Esophagus muscularis mucosa (tissue), 4 donors: ENCODE results near the gene CDH20. TPM values are rescaled to one million over a fixed set of nuclear protein-coding genes. Genes with fewer than 3 reads are reported as not detected.
"Not testable (repeated sequence)": the region's sequence is repeated elsewhere in the genome, so short reads cannot be mapped to it uniquely, and the experiment has no call there.

Source experiments
- DNase-seq: peaks from one replicate; pipeline ENCODE4 v3.0.0-alpha.2; 2017; ENCODE audit errors: extremely low spot score
- H3K27ac ChIP-seq, 4 donors: fragments of 200-600 bp; sonication (generic); replicated peaks in 1 of 4; 1 replicate in 3 of 4; 2 replicates in 1 of 4; pipeline ENCODE4 v1.5.1; 2016 to 2019; ENCODE audit warnings: mild to moderate bottlenecking in 1 of 4
- H3K27me3 ChIP-seq, 4 donors: fragments of 200-600 bp; sonication (generic); one replicate each; pipeline versions ENCODE4 v1.5.1 to v1.6.0; 2016 to 2019
- H3K36me3 ChIP-seq, 4 donors: fragments of 200-600 bp; sonication (generic); one replicate each; pipeline ENCODE4 v1.5.1; 2016 to 2019
- H3K4me1 ChIP-seq, 4 donors: fragments of 200-600 bp; sonication (generic); one replicate each; pipeline ENCODE4 v1.5.1; 2016 to 2019
- H3K4me3 ChIP-seq, 4 donors: fragments of 200-600 bp; sonication (generic); 1 replicate in 2 of 4; 2 replicates in 2 of 4; pipeline ENCODE4 v1.5.1; 2016 to 2019; ENCODE audit warnings: mild to moderate bottlenecking in 4 of 4, moderate library complexity in 1 of 4
- H3K9me3 ChIP-seq, 4 donors: fragments of 200-600 bp; sonication (generic); 1 replicate in 3 of 4; 2 replicates in 1 of 4; pipeline ENCODE4 v1.5.1; 2016 to 2019
- CTCF ChIP-seq, 3 experiments: fragments of 200-600 bp in 2 of 3; fragments of 450-650 bp in 1 of 3; sonication (generic) in 2 of 3; IDR thresholded peaks; one replicate each; pipeline ENCODE4 v1.5.1; 2017 to 2019; ENCODE audit warnings: antibody characterized with exemption in 3 of 3, mild to moderate bottlenecking in 2 of 3, moderate library complexity in 1 of 3
- EP300 ChIP-seq: sonication (generic); formaldehyde crosslinking; IDR thresholded peaks from one replicate; pipeline ENCODE4 v1.6.1; 2017; ENCODE audit warnings: antibody characterized with exemption
- POLR2A ChIP-seq: fragments of 450-650 bp; IDR thresholded peaks from one replicate; pipeline ENCODE4 v1.6.1; 2017; ENCODE audit warnings: antibody characterized with exemption, moderate library complexity, mild to moderate bottlenecking, low read depth
- POLR2AphosphoS5 ChIP-seq, 2 donors: sonication (generic); formaldehyde crosslinking; IDR thresholded peaks; one replicate each; pipeline ENCODE4 v1.6.1; 2017; ENCODE audit warnings: antibody characterized with exemption in 2 of 2
- WGBS: methylation state at CpG from one replicate; pipeline ENCODE4 v1.1.5; 2018; 5-methylcytosine and 5-hydroxymethylcytosine counted together
- intact Hi-C: fragments of 100-400 bp; cut with DNase I; formaldehyde crosslinking; loops from one replicate; pipeline ENCODE4 v1.15.1; 2023
- total RNA-seq, 4 donors: library from RNA; depleted of rRNA; stranded (reverse); fragments of >200 nt; gene quantifications; one replicate each; pipeline versions ENCODE4 v1.1.0 to v1.2.1, GENCODE V29; 2016

CDH20 gene
- total RNA-seq, 4 donors from 2014 or later: 0.06 to 0.99 (median 0.27) TPM

GRCh38 chr18:61362511-61362910 lies 29.3 kb downstream of the CDH20 start:
- no peaks in the 10 kb centered on the region for H3K4me1 ChIP-seq
- intact Hi-C loops: no loop called here
- no peak overlapping the region for H3K27ac ChIP-seq
- H3K4me3 ChIP-seq: no peak overlapping the region
- no peaks in the 10 kb centered on the region for H3K27me3 ChIP-seq
- H3K36me3 ChIP-seq: no peaks in the 10 kb centered on the region
- H3K9me3 ChIP-seq: no peaks in the 10 kb centered on the region
- no peak for DNase-seq
- WGBS: 90% methylated on average over 1 of the region's 1 CpG
- TF ChIP-seq CTCF (IDR thresholded peaks at IDR 0.05) (no peak), POLR2AphosphoS5 (IDR thresholded peaks at IDR 0.05) (no peak), EP300 (no peak), POLR2A (no peak)

DNA sequence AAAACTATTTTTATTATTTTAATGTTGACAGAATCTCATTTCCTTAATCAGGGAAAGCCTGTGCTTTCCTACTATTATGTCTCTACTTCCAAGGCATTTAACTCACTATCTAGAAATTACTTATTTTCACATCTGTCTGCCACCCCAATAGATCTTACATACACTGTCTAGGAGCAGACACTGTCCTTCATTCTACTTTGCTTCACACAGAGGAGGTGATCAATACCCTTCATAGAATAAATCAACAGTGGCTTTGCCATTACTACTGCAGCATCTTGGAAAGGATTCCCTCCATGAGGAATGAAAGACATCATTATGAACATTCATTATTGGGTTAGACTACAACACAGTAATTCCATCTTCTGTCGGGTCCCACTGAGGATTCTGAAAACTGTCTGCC lies 31.7 kb downstream of the CDH20 start:
- 58% methylated on average over 1 of the region's 1 CpG for WGBS
- Histone ChIP-seq H3K27ac (no peak overlapping the region), H3K4me1 (no peaks in the 10 kb centered on the region), H3K4me3 (no peak overlapping the region), H3K9me3 (no peaks in the 10 kb centered on the region), H3K36me3 (no peaks in the 10 kb centered on the region), H3K27me3 (no peaks in the 10 kb centered on the region)
- TF ChIP-seq POLR2A: no peak
- TF ChIP-seq CTCF (IDR thresholded peaks at IDR 0.05): no peak
- no peak for TF ChIP-seq POLR2AphosphoS5 (IDR thresholded peaks at IDR 0.05)
- no peak for TF ChIP-seq EP300
- intact Hi-C loops: no loop called here
- DNase-seq: no peak

DNA sequence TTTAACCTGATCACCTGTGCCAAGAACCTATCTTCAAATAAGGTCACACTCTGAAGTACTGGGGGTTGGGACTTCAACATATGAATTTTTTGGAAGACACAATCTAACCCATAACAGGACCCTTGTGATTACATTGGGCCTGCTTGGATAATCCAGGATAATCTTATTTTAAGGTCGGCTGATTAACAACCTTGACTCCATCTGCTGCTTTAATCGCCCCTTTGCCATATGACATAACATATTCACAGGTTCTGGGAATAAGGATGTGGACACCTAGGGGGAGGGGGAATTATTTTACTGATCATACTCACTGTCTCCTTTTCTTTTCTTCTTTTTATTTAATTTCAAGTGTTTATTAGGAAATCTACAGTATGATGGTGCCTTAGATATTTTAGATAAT lies 34.8 kb downstream of the CDH20 start:
- no peak overlapping the region for H3K4me3 ChIP-seq
- 88% methylated on average over 2 of the region's 2 CpGs for WGBS
- no peaks in the 10 kb centered on the region for H3K36me3 ChIP-seq
- no peaks in the 10 kb centered on the region for H3K9me3 ChIP-seq
- intact Hi-C loops: no loop called here
- no peaks in the 10 kb centered on the region for H3K4me1 ChIP-seq
- H3K27ac ChIP-seq: no peak overlapping the region
- H3K27me3 ChIP-seq: no peaks in the 10 kb centered on the region
- TF ChIP-seq POLR2AphosphoS5 (IDR thresholded peaks at IDR 0.05) (no peak), POLR2A (no peak), CTCF (IDR thresholded peaks at IDR 0.05) (no peak), EP300 (no peak)
- DNase-seq: no peak

GRCh38 chr18:61369671-61370070 lies 36.4 kb downstream of the CDH20 start:
- H3K27me3 ChIP-seq, H3K4me1 ChIP-seq, H3K27ac ChIP-seq, intact Hi-C loops, DNase-seq, H3K4me3 ChIP-seq, H3K9me3 ChIP-seq, H3K36me3 ChIP-seq: not testable (repeated sequence)
- 77% methylated on average over 4 of the region's 4 CpGs for WGBS

DNA sequence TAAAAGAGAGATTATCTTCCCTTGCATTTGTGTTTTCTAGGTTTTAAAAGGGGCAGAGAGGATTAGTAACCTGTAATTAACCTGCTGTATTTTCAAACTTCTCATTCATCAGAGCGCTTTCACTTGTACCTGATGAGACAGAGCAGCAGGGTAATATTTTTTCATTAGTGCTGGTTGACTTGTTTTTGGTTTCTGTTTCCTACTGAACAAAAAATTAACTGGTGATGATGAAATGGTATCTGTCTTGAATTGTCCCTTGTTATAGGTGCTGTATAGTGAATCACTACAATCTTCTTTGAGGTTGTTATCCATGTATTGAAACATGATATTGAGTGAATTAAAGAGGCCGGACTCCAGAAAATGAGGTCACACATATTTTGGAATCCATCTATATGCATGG lies 37.9 kb downstream of the CDH20 start:
- WGBS: 98% methylated on average over 2 of the region's 2 CpGs
- Histone ChIP-seq H3K36me3 (no peaks in the 10 kb centered on the region), H3K4me1 (no peaks in the 10 kb centered on the region), H3K27me3 (no peaks in the 10 kb centered on the region), H3K27ac (no peak overlapping the region), H3K9me3 (no peaks in the 10 kb centered on the region), H3K4me3 (no peak overlapping the region)
- no peak for DNase-seq
- TF ChIP-seq CTCF (IDR thresholded peaks at IDR 0.05) (no peak), POLR2A (no peak), POLR2AphosphoS5 (IDR thresholded peaks at IDR 0.05) (no peak), EP300 (no peak)
- intact Hi-C loops: no loop called here
